K562 (cell line): ENCODE data around the gene PATL2. TPM values are rescaled to one million over a fixed set of nuclear protein-coding genes. Genes with fewer than 3 reads are reported as not detected.

Experiments used
- CBX2 ChIP-seq: fragments of 200-600 bp; sonication (generic); IDR thresholded peaks from one replicate; pipeline ENCODE4 v1.6.1; 2012; ENCODE audit warnings: mild to moderate bottlenecking, low read length, inconsistent platforms; ENCODE audit not compliant: insufficient read depth, poor library complexity, severe bottlenecking
- DDX20 ChIP-seq: fragments of 450-650 bp; IDR thresholded peaks from 2 replicates; pipeline ENCODE4 v1.6.1; 2016; ENCODE audit warnings: missing genetic modification characterization, low read depth, mild to moderate bottlenecking, missing compliant biosample characterization, moderate library complexity
- MCM5 ChIP-seq: fragments of 450-650 bp; IDR thresholded peaks from 2 replicates; pipeline ENCODE4 v1.6.1; 2016; ENCODE audit warnings: low read depth
- SLC30A9 ChIP-seq: fragments of 250-450 bp; sonication (Bioruptor Pico); IDR thresholded peaks from 2 replicates; pipeline ENCODE4 v1.8.0; 2022; ENCODE audit warnings: mild to moderate bottlenecking, moderate library complexity
- SNRNP70 ChIP-seq: fragments of 200-400 bp; formaldehyde crosslinking; optimal IDR thresholded peaks from 2 replicates; pipeline ENCODE3; 2017; ENCODE audit warnings: low read depth, low read length
- YBX1 ChIP-seq: fragments of 450-650 bp; IDR thresholded peaks from 2 replicates; pipeline ENCODE4 v1.7.1; 2016; ENCODE audit warnings: mild to moderate bottlenecking
- ZSCAN29 ChIP-seq: fragments of 450-650 bp; IDR thresholded peaks from 2 replicates; pipeline ENCODE4 v1.6.1; 2017
- polyA plus RNA-seq, 8 experiments: library from polyadenylated mRNA; depleted of rRNA in 4 of 8; stranded (reverse) in 5 of 8; unstranded in 3 of 8; fragments of >200 nt; fragmentation: Nextera tagmentation in 2 of 8; fragmentation: Illumina TruSeq in 1 of 8; extraction: Ambion mirVana in 2 of 8; extraction: Trizol in 1 of 8; gene quantifications; 2 replicates each; pipeline versions ENCODE4 v1.2.1 to v1.2.3, GENCODE V29; 2011 to 2014; ENCODE audit warnings: inconsistent platforms in 1 of 8, missing spikeins in 1 of 8
- total RNA-seq, 7 experiments: library from RNA; depleted of rRNA in 6 of 7; stranded (reverse); fragments of >200 nt in 6 of 7; fragmentation: Illumina TruSeq in 2 of 7; extraction: Trizol in 2 of 7; gene quantifications; 2 replicates each; pipeline versions ENCODE4 v1.2.1 to v1.2.3, GENCODE V29; 2011 to 2021; ENCODE audit warnings: low replicate concordance in 1 of 7
- TF ChIP-seq, protein P1 (sequence below): fragments of 450-650 bp; IDR thresholded peaks from 2 replicates; pipeline ENCODE4 v1.6.1; 2017; ENCODE audit warnings: antibody characterized with exemption
- TF ChIP-seq, protein P2 (sequence below): fragments of 250-450 bp; sonication (Bioruptor Pico); IDR thresholded peaks from 2 replicates; pipeline ENCODE4 v1.8.0; 2021; ENCODE audit warnings: moderate library complexity, mild to moderate bottlenecking, inconsistent platforms
- TF ChIP-seq, protein P3 (sequence below): fragments of 150-350 bp; conservative IDR thresholded peaks from 2 replicates; pipeline ENCODE4 v1.6.1; 2014; ENCODE audit warnings: low read length
- TF ChIP-seq, protein P4 (sequence below): sonication (generic); formaldehyde crosslinking; IDR thresholded peaks from 2 replicates; pipeline ENCODE4 v1.8.0; 2023; ENCODE audit warnings: missing genetic modification reagents, mild to moderate bottlenecking, borderline replicate concordance
- TF ChIP-seq, protein P5 (sequence below): sonication (generic); formaldehyde crosslinking; IDR thresholded peaks from 2 replicates; pipeline ENCODE4 v1.8.0; 2022; ENCODE audit warnings: mild to moderate bottlenecking, missing genetic modification reagents

PATL2 gene
- total and polyA plus RNA-seq, 9 of the 15 experiments (the other 6 are each of a cell fraction or from before 2014, with no cell fraction given) = 0.42 to 1.1 (median 0.86) TPM

DNA sequence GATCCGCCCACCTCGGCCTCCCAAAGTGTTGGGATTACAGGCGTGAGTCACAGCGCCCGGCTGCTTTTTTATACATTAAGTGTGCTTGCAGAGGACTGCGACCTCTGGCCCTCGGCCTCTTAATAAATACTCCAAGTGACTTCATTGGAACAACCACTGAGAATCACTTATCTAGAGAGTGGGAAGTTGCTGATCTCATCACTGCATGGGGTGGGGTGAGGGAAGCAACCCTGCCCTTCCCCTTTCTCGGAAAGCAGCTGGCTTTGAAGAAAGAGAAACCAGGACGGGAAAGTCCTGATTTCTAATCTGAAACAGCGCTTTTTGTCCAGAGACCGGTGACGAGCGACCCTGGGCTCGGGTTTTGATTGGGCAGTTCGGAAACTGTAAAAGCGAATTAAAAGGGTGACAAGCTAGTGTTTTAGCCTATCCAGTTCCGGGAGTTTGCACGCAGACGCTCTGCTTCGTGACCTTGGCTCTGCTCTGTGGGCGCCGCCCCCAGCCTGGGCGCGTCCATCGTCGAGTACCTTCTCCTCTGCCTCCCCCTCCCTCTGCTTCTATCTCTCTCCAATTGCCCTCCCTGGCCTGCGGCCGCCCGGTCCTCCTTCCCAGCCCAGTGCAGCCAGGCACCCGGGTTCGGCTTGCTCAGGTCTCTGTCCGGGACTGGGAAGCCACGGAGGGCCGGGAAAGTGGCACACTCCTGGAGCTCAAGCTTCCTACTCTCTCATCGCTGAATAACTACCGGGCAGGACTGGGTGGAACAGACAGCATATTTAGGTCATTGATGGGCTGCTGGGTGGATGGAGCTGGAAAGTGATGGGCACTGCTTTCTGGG is 17.7 kb upstream of the PATL2 start (continued):
- TF ChIP-seq, protein P1, sequence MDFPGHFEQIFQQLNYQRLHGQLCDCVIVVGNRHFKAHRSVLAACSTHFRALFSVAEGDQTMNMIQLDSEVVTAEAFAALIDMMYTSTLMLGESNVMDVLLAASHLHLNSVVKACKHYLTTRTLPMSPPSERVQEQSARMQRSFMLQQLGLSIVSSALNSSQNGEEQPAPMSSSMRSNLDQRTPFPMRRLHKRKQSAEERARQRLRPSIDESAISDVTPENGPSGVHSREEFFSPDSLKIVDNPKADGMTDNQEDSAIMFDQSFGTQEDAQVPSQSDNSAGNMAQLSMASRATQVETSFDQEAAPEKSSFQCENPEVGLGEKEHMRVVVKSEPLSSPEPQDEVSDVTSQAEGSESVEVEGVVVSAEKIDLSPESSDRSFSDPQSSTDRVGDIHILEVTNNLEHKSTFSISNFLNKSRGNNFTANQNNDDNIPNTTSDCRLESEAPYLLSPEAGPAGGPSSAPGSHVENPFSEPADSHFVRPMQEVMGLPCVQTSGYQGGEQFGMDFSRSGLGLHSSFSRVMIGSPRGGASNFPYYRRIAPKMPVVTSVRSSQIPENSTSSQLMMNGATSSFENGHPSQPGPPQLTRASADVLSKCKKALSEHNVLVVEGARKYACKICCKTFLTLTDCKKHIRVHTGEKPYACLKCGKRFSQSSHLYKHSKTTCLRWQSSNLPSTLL = no peak
- no peak for TF ChIP-seq MCM5
- TF ChIP-seq ZSCAN29 = no peak
- TF ChIP-seq DDX20 (tag) = no peak
- TF ChIP-seq, protein P2, sequence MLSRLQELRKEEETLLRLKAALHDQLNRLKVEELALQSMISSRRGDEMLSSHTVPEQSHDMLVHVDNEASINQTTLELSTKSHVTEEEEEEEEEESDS (CRISPR knock-in tag) = no peak
- TF ChIP-seq SNRNP70 = no peak
- TF ChIP-seq, protein P3, sequence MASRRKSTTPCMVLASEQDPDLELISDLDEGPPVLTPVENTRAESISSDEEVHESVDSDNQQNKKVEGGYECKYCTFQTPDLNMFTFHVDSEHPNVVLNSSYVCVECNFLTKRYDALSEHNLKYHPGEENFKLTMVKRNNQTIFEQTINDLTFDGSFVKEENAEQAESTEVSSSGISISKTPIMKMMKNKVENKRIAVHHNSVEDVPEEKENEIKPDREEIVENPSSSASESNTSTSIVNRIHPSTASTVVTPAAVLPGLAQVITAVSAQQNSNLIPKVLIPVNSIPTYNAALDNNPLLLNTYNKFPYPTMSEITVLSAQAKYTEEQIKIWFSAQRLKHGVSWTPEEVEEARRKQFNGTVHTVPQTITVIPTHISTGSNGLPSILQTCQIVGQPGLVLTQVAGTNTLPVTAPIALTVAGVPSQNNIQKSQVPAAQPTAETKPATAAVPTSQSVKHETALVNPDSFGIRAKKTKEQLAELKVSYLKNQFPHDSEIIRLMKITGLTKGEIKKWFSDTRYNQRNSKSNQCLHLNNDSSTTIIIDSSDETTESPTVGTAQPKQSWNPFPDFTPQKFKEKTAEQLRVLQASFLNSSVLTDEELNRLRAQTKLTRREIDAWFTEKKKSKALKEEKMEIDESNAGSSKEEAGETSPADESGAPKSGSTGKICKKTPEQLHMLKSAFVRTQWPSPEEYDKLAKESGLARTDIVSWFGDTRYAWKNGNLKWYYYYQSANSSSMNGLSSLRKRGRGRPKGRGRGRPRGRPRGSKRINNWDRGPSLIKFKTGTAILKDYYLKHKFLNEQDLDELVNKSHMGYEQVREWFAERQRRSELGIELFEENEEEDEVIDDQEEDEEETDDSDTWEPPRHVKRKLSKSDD = no peak
- TF ChIP-seq SLC30A9 (CRISPR knock-in tag) = no peak
- no peak for TF ChIP-seq YBX1
- no peak for TF ChIP-seq CBX2
- TF ChIP-seq, protein P4, sequence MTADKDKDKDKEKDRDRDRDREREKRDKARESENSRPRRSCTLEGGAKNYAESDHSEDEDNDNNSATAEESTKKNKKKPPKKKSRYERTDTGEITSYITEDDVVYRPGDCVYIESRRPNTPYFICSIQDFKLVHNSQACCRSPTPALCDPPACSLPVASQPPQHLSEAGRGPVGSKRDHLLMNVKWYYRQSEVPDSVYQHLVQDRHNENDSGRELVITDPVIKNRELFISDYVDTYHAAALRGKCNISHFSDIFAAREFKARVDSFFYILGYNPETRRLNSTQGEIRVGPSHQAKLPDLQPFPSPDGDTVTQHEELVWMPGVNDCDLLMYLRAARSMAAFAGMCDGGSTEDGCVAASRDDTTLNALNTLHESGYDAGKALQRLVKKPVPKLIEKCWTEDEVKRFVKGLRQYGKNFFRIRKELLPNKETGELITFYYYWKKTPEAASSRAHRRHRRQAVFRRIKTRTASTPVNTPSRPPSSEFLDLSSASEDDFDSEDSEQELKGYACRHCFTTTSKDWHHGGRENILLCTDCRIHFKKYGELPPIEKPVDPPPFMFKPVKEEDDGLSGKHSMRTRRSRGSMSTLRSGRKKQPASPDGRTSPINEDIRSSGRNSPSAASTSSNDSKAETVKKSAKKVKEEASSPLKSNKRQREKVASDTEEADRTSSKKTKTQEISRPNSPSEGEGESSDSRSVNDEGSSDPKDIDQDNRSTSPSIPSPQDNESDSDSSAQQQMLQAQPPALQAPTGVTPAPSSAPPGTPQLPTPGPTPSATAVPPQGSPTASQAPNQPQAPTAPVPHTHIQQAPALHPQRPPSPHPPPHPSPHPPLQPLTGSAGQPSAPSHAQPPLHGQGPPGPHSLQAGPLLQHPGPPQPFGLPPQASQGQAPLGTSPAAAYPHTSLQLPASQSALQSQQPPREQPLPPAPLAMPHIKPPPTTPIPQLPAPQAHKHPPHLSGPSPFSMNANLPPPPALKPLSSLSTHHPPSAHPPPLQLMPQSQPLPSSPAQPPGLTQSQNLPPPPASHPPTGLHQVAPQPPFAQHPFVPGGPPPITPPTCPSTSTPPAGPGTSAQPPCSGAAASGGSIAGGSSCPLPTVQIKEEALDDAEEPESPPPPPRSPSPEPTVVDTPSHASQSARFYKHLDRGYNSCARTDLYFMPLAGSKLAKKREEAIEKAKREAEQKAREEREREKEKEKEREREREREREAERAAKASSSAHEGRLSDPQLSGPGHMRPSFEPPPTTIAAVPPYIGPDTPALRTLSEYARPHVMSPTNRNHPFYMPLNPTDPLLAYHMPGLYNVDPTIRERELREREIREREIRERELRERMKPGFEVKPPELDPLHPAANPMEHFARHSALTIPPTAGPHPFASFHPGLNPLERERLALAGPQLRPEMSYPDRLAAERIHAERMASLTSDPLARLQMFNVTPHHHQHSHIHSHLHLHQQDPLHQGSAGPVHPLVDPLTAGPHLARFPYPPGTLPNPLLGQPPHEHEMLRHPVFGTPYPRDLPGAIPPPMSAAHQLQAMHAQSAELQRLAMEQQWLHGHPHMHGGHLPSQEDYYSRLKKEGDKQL (CRISPR knock-in tag) = no peak
- TF ChIP-seq, protein P5, sequence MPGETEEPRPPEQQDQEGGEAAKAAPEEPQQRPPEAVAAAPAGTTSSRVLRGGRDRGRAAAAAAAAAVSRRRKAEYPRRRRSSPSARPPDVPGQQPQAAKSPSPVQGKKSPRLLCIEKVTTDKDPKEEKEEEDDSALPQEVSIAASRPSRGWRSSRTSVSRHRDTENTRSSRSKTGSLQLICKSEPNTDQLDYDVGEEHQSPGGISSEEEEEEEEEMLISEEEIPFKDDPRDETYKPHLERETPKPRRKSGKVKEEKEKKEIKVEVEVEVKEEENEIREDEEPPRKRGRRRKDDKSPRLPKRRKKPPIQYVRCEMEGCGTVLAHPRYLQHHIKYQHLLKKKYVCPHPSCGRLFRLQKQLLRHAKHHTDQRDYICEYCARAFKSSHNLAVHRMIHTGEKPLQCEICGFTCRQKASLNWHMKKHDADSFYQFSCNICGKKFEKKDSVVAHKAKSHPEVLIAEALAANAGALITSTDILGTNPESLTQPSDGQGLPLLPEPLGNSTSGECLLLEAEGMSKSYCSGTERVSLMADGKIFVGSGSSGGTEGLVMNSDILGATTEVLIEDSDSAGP (CRISPR knock-in tag) = no peak
